ENCODE data around the gene EDC4. TPM values are rescaled to one million over a fixed set of nuclear protein-coding genes. Genes with fewer than 3 reads are reported as not detected.
A peak's percentile ranks its signal among the peaks of the same experiment; 100 is the strongest.

Gene EDC4
- total and polyA plus RNA-seq, 2 of the 13 experiments (the other 11 are each of a cell fraction or from before 2014, with no cell fraction given) = 51.4 to 59.1 TPM

- TF ChIP-seq, protein P1, sequence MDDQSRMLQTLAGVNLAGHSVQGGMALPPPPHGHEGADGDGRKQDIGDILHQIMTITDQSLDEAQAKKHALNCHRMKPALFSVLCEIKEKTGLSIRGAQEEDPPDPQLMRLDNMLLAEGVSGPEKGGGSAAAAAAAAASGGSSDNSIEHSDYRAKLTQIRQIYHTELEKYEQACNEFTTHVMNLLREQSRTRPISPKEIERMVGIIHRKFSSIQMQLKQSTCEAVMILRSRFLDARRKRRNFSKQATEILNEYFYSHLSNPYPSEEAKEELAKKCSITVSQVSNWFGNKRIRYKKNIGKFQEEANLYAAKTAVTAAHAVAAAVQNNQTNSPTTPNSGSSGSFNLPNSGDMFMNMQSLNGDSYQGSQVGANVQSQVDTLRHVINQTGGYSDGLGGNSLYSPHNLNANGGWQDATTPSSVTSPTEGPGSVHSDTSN (CRISPR knock-in tag; IDR thresholded peaks at IDR 0.05; ENCODE audit: borderline replicate concordance) = no peak
- no peak for TF ChIP-seq MIXL1 (CRISPR knock-in tag; IDR thresholded peaks at IDR 0.05)
- TF ChIP-seq PAWR (CRISPR knock-in tag; IDR thresholded peaks at IDR 0.05; ENCODE audit: borderline replicate concordance) = 0 out of 2 replicates have a peak, but pooled peaks have one; percentile 41
- peak; percentile 58; the same call in 1 of the 2 replicates for TF ChIP-seq ZNF609 (CRISPR knock-in tag; IDR thresholded peaks at IDR 0.05; ENCODE audit: borderline replicate concordance)
- TF ChIP-seq ZNF703 (CRISPR knock-in tag; IDR thresholded peaks at IDR 0.05; ENCODE audit: borderline replicate concordance) = peak; percentile 83; the same call in 1 of the 2 replicates
- no peak for TF ChIP-seq ZNF710 (CRISPR knock-in tag; IDR thresholded peaks at IDR 0.05; ENCODE audit: borderline replicate concordance)
- TF ChIP-seq, protein P2, sequence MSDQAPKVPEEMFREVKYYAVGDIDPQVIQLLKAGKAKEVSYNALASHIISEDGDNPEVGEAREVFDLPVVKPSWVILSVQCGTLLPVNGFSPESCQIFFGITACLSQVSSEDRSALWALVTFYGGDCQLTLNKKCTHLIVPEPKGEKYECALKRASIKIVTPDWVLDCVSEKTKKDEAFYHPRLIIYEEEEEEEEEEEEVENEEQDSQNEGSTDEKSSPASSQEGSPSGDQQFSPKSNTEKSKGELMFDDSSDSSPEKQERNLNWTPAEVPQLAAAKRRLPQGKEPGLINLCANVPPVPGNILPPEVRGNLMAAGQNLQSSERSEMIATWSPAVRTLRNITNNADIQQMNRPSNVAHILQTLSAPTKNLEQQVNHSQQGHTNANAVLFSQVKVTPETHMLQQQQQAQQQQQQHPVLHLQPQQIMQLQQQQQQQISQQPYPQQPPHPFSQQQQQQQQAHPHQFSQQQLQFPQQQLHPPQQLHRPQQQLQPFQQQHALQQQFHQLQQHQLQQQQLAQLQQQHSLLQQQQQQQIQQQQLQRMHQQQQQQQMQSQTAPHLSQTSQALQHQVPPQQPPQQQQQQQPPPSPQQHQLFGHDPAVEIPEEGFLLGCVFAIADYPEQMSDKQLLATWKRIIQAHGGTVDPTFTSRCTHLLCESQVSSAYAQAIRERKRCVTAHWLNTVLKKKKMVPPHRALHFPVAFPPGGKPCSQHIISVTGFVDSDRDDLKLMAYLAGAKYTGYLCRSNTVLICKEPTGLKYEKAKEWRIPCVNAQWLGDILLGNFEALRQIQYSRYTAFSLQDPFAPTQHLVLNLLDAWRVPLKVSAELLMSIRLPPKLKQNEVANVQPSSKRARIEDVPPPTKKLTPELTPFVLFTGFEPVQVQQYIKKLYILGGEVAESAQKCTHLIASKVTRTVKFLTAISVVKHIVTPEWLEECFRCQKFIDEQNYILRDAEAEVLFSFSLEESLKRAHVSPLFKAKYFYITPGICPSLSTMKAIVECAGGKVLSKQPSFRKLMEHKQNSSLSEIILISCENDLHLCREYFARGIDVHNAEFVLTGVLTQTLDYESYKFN (CRISPR knock-in tag; conservative IDR thresholded peaks at IDR 0.05) = peak; percentile 92
Observed at GRCh38 chr16:67846320-67847063, 26.4 kb upstream of the EDC4 start, which contains the start of gene NUTF2 (continued).
